HG03378 (cell line): Measurements from ENCODE around the gene PCBD2.
A peak's percentile ranks its signal among the peaks of the same experiment; 100 is the strongest.
"Not testable (repeated sequence)": the region's sequence is repeated elsewhere in the genome, so short reads cannot be mapped to it uniquely, and the experiment has no call there.

Experiments
- ATAC-seq: cut with Tn5 transposase; IDR thresholded peaks from one replicate; pipeline ENCODE4 v1.9.1; 2021; ENCODE audit warnings: mild to moderate bottlenecking, moderate library complexity; ENCODE audit not compliant: unreplicated experiment

Gene PCBD2

GRCh38 chr5:134904610-134905245 is at the start of gene PCBD2:
Gene PCBD2, plus strand, starts transcription at chr5:134905131. Its CDS starts 9 bp downstream, at chr5:134905140.
- peak; percentile 52 for ATAC-seq

- ATAC-seq: not testable (repeated sequence)
Measured at GRCh38 chr5:134856465-134856864, 48.5 kb upstream of the PCBD2 start.

- ATAC-seq: no peak
Measured at GRCh38 chr5:134857401-134857800, 47.5 kb upstream of the PCBD2 start.

- ATAC-seq: no peak
Measured at GRCh38 chr5:134864707-134865106, 40.2 kb upstream of the PCBD2 start.

GRCh38 chr5:134873494-134873893 is 31.4 kb upstream of the PCBD2 start:
- ATAC-seq: no peak

GRCh38 chr5:134873987-134874830 is 30.7 kb upstream of the PCBD2 start, which contains the start of gene TXNDC15:
Gene TXNDC15, plus strand, starts transcription at chr5:134874371. Its CDS starts 57 bp downstream, at chr5:134874428.
- peak; percentile 45 for ATAC-seq

- ATAC-seq: no peak
Measured at GRCh38 chr5:134874831-134875655, 29.9 kb upstream of the PCBD2 start.

- ATAC-seq: no peak
Measured at GRCh38 chr5:134877159-134877558, 27.8 kb upstream of the PCBD2 start.

- no peak for ATAC-seq
Measured at GRCh38 chr5:134878403-134878802, 26.5 kb upstream of the PCBD2 start.

GRCh38 chr5:134879456-134879855 is 25.5 kb upstream of the PCBD2 start:
- no peak for ATAC-seq

GRCh38 chr5:134880937-134881336 is 24.0 kb upstream of the PCBD2 start:
- ATAC-seq: not testable (repeated sequence)

GRCh38 chr5:134881711-134882110 is 23.2 kb upstream of the PCBD2 start:
- not testable (repeated sequence) for ATAC-seq

- ATAC-seq: no peak
Measured at GRCh38 chr5:134887593-134888159, 17.3 kb upstream of the PCBD2 start.

GRCh38 chr5:134889335-134889734 is 15.6 kb upstream of the PCBD2 start:
- ATAC-seq: no peak

- no peak for ATAC-seq
Measured at GRCh38 chr5:134891473-134891872, 13.5 kb upstream of the PCBD2 start.

- no peak for ATAC-seq
Measured at GRCh38 chr5:134892282-134892681, 12.6 kb upstream of the PCBD2 start.

- ATAC-seq: no peak
Measured at GRCh38 chr5:134892926-134893325, 12.0 kb upstream of the PCBD2 start.

- ATAC-seq: no peak
Measured at GRCh38 chr5:134893748-134894505, 11.0 kb upstream of the PCBD2 start.

- peak; percentile 44 for ATAC-seq
Measured at GRCh38 chr5:134902071-134902801, 2.7 kb upstream of the PCBD2 start.
